WTC11 (cell line): ENCODE results near the gene ERLEC1. TPM values are rescaled to one million over a fixed set of nuclear protein-coding genes. Genes with fewer than 3 reads are reported as not detected.

Experiments
- ATAC-seq: fragments of 200-7000 bp; cut with Tn5 transposase; 2 replicates; pipeline ENCODE4 v1.10.0; 2021; ENCODE audit warnings: mild to moderate bottlenecking, moderate library complexity
- CTCF ChIA-PET: fragments of 300-600 bp; sonication (Branson Sonifier 250); formaldehyde crosslinking; loops from one replicate; lab custom pipeline; 2021; ENCODE audit warnings: antibody characterized with exemption; lab: Charles Lee
- POLR2A ChIA-PET: fragments of 350-600 bp; sonication (Branson Sonifier 250); formaldehyde crosslinking; loops from one replicate; lab custom pipeline; 2021; ENCODE audit warnings: antibody characterized with exemption; lab: Charles Lee
- DNase-seq: peaks from one replicate; pipeline ENCODE4 v3.0.0; 2021; ENCODE audit warnings: low spot score
- H3K27ac Mint-ChIP-seq: 2 replicates; pipeline ENCODE4 v1.8.0; 2021; ENCODE audit warnings: mixed read lengths
- H3K27me3 Mint-ChIP-seq: 2 replicates; pipeline ENCODE4 v1.8.0; 2021; ENCODE audit warnings: low read depth, mild to moderate bottlenecking, moderate library complexity, mixed read lengths
- H3K36me3 Mint-ChIP-seq: 2 replicates; pipeline ENCODE4 v1.8.0; 2021; ENCODE audit warnings: mixed read lengths
- H3K4me1 Mint-ChIP-seq: 2 replicates; pipeline ENCODE4 v1.8.0; 2022; ENCODE audit warnings: mixed read lengths
- H3K4me3 Mint-ChIP-seq: 2 replicates; pipeline ENCODE4 v1.8.0; 2021; ENCODE audit warnings: mild to moderate bottlenecking, moderate library complexity, mixed read lengths
- H3K9me3 Mint-ChIP-seq: 2 replicates; pipeline ENCODE4 v1.8.0; 2021; ENCODE audit warnings: mixed read lengths
- ARID4B ChIP-seq: sonication (generic); formaldehyde crosslinking; IDR thresholded peaks from 2 replicates; pipeline ENCODE4 v1.8.0; 2023; ENCODE audit warnings: missing genetic modification reagents, mild to moderate bottlenecking, borderline replicate concordance
- ATF2 ChIP-seq: sonication (generic); formaldehyde crosslinking; IDR thresholded peaks from 2 replicates; pipeline ENCODE4 v1.8.1; 2022; ENCODE audit warnings: low read depth, missing genetic modification reagents, borderline replicate concordance
- E2F4 ChIP-seq: sonication (generic); formaldehyde crosslinking; IDR thresholded peaks from 2 replicates; pipeline ENCODE4 v1.8.1; 2022; ENCODE audit warnings: low read depth, mild to moderate bottlenecking, moderate library complexity, missing genetic modification reagents, borderline replicate concordance
- ESRRA ChIP-seq: sonication (generic); formaldehyde crosslinking; IDR thresholded peaks from 2 replicates; pipeline ENCODE4 v1.8.1; 2022; ENCODE audit warnings: mild to moderate bottlenecking, missing genetic modification reagents, borderline replicate concordance
- FOXK1 ChIP-seq: sonication (generic); formaldehyde crosslinking; IDR thresholded peaks from 2 replicates; pipeline ENCODE4 v1.8.0; 2022; ENCODE audit warnings: mild to moderate bottlenecking, moderate library complexity, missing genetic modification reagents
- GTF2I ChIP-seq: fragments of 250-450 bp; sonication (Bioruptor Pico); conservative IDR thresholded peaks from 2 replicates; pipeline ENCODE4 v1.4.0; 2021; ENCODE audit warnings: mild to moderate bottlenecking
- JAZF1 ChIP-seq: fragments of 250-450 bp; sonication (Bioruptor Pico); IDR thresholded peaks from 2 replicates; pipeline ENCODE4 v1.9.0; 2021; ENCODE audit warnings: moderate library complexity, mild to moderate bottlenecking, inconsistent platforms
- KAT7 ChIP-seq: sonication (generic); formaldehyde crosslinking; IDR thresholded peaks from 2 replicates; pipeline ENCODE4 v1.8.1; 2023; ENCODE audit warnings: missing genetic modification reagents, mild to moderate bottlenecking, borderline replicate concordance
- NFYB ChIP-seq: sonication (generic); formaldehyde crosslinking; conservative IDR thresholded peaks from 2 replicates; pipeline ENCODE4 v1.8.0; 2022; ENCODE audit warnings: low read depth, missing genetic modification reagents
- OVOL2 ChIP-seq: fragments of 250-450 bp; sonication (Bioruptor Pico); IDR thresholded peaks from 2 replicates; pipeline ENCODE4 v1.9.0; 2021; ENCODE audit warnings: mild to moderate bottlenecking, borderline replicate concordance
- USF1 ChIP-seq: sonication (generic); formaldehyde crosslinking; IDR thresholded peaks from 2 replicates; pipeline ENCODE4 v1.8.0; 2022; ENCODE audit warnings: mild to moderate bottlenecking, missing genetic modification reagents
- ZNF232 ChIP-seq: sonication (generic); formaldehyde crosslinking; IDR thresholded peaks from 2 replicates; pipeline ENCODE4 v1.8.0; 2022; ENCODE audit warnings: mild to moderate bottlenecking, missing genetic modification reagents
- ZNF396 ChIP-seq: fragments of 250-450 bp; sonication (Bioruptor Pico); IDR thresholded peaks from 2 replicates; pipeline ENCODE4 v1.8.0; 2021; ENCODE audit warnings: mild to moderate bottlenecking, moderate library complexity, borderline replicate concordance
- total RNA-seq: library from RNA; stranded (reverse); gene quantifications from 3 replicates; pipeline ENCODE4 v1.2.3, GENCODE V29; 2021
- TF ChIP-seq, protein P1 (sequence below): fragments of 250-450 bp; sonication (Bioruptor Pico); IDR thresholded peaks from 2 replicates; pipeline ENCODE4 v2.1.2; 2022; ENCODE audit warnings: mild to moderate bottlenecking, moderate library complexity
- TF ChIP-seq, protein P2 (sequence below): sonication (generic); formaldehyde crosslinking; conservative IDR thresholded peaks from 2 replicates; pipeline ENCODE4 v1.8.1; 2023; ENCODE audit warnings: mild to moderate bottlenecking, low read depth, missing genetic modification reagents, moderate library complexity
- TF ChIP-seq, protein P3 (sequence below): sonication (generic); formaldehyde crosslinking; IDR thresholded peaks from 2 replicates; pipeline ENCODE4 v1.8.1; 2023; ENCODE audit warnings: mild to moderate bottlenecking, missing genetic modification reagents

Gene ERLEC1
- total RNA-seq, 1 experiment from 2014 or later = 26.5 TPM

- no peak for TF ChIP-seq ARID4B
- TF ChIP-seq FOXK1 (CRISPR knock-in tag) = no peak
- no peak for TF ChIP-seq USF1
- no peak for TF ChIP-seq ZNF396 (CRISPR knock-in tag)
- no peak for TF ChIP-seq ZNF232 (CRISPR knock-in tag)
These were observed 8.2 kb upstream of the ERLEC1 start (continued) for GRCh38 chr2:53778536-53779162.

GRCh38 chr2:53780056-53780455 is 6.8 kb upstream of the ERLEC1 start:
- H3K36me3 Mint-ChIP-seq = peaks cover 32% of the 10 kb centered on the region
- peaks cover 9% of the 10 kb centered on the region for H3K9me3 Mint-ChIP-seq
- POLR2A ChIA-PET = no interaction called here
- peaks cover 29% of the 10 kb centered on the region for H3K4me1 Mint-ChIP-seq
- no peak overlapping the region for H3K27ac Mint-ChIP-seq
- no peaks in the 10 kb centered on the region for H3K27me3 Mint-ChIP-seq
- CTCF ChIA-PET = interaction anchor here (0.5 kb wide), 1 partner anchor 416 kb away, joined by 5 read pairs; no protein-coding TSS in a partner anchor
- no peak for DNase-seq
- ATAC-seq = no peak
- H3K4me3 Mint-ChIP-seq = no peak overlapping the region
- TF ChIP-seq OVOL2 (CRISPR knock-in tag) = no peak
- TF ChIP-seq, protein P1, sequence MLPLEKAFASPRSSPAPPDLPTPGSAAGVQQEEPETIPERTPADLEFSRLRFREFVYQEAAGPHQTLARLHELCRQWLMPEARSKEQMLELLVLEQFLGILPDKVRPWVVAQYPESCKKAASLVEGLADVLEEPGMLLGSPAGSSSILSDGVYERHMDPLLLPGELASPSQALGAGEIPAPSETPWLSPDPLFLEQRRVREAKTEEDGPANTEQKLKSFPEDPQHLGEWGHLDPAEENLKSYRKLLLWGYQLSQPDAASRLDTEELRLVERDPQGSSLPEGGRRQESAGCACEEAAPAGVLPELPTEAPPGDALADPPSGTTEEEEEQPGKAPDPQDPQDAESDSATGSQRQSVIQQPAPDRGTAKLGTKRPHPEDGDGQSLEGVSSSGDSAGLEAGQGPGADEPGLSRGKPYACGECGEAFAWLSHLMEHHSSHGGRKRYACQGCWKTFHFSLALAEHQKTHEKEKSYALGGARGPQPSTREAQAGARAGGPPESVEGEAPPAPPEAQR (CRISPR knock-in tag) = no peak
- no peak for TF ChIP-seq E2F4 (CRISPR knock-in tag)
- no peak for TF ChIP-seq JAZF1 (CRISPR knock-in tag)
- TF ChIP-seq ATF2 (CRISPR knock-in tag) = no peak
- no peak for TF ChIP-seq NFYB
- no peak for TF ChIP-seq GTF2I
- TF ChIP-seq, protein P2, sequence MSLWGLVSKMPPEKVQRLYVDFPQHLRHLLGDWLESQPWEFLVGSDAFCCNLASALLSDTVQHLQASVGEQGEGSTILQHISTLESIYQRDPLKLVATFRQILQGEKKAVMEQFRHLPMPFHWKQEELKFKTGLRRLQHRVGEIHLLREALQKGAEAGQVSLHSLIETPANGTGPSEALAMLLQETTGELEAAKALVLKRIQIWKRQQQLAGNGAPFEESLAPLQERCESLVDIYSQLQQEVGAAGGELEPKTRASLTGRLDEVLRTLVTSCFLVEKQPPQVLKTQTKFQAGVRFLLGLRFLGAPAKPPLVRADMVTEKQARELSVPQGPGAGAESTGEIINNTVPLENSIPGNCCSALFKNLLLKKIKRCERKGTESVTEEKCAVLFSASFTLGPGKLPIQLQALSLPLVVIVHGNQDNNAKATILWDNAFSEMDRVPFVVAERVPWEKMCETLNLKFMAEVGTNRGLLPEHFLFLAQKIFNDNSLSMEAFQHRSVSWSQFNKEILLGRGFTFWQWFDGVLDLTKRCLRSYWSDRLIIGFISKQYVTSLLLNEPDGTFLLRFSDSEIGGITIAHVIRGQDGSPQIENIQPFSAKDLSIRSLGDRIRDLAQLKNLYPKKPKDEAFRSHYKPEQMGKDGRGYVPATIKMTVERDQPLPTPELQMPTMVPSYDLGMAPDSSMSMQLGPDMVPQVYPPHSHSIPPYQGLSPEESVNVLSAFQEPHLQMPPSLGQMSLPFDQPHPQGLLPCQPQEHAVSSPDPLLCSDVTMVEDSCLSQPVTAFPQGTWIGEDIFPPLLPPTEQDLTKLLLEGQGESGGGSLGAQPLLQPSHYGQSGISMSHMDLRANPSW = no peak
- no peak for TF ChIP-seq ARID4B
- TF ChIP-seq, protein P3, sequence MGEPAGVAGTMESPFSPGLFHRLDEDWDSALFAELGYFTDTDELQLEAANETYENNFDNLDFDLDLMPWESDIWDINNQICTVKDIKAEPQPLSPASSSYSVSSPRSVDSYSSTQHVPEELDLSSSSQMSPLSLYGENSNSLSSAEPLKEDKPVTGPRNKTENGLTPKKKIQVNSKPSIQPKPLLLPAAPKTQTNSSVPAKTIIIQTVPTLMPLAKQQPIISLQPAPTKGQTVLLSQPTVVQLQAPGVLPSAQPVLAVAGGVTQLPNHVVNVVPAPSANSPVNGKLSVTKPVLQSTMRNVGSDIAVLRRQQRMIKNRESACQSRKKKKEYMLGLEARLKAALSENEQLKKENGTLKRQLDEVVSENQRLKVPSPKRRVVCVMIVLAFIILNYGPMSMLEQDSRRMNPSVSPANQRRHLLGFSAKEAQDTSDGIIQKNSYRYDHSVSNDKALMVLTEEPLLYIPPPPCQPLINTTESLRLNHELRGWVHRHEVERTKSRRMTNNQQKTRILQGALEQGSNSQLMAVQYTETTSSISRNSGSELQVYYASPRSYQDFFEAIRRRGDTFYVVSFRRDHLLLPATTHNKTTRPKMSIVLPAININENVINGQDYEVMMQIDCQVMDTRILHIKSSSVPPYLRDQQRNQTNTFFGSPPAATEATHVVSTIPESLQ = no peak
- no peak for TF ChIP-seq KAT7 (CRISPR knock-in tag)
- no peak for TF ChIP-seq ESRRA
